ENCODE data around the gene DENND4A. TPM values are rescaled to one million over a fixed set of nuclear protein-coding genes. Genes with fewer than 3 reads are reported as not detected.

DENND4A gene
- total and polyA plus RNA-seq, 4 donors, result 3.3 to 41.3 (median 18.1) TPM

GRCh38 chr15:65695081-65695480 is 97.0 kb downstream of the DENND4A start:
- Histone ChIP-seq H3K4me3 (ENCODE audit: low read length in 2 of 2) (no peak overlapping the region), H3K27ac (ENCODE audit: low read depth in 1 of 2, low read length in 2 of 2) (no peak overlapping the region), H3K36me3 (ENCODE audit: control insufficient read depth in 1 of 2, insufficient read depth in 2 of 2, low read length in 1 of 2) (no peaks in the 10 kb centered on the region), H3K9me3 (ENCODE audit: control insufficient read depth, low read length) (no peaks in the 10 kb centered on the region), H3K27me3 (ENCODE audit: control insufficient read depth in 1 of 2, insufficient read depth in 2 of 2, low read length in 1 of 2) (no peaks in the 10 kb centered on the region), H3K4me1 (ENCODE audit: control insufficient read depth in 1 of 2, insufficient read depth in 2 of 2, low read length in 2 of 2) (no peaks in the 10 kb centered on the region)
- 90 to 93% methylated on average over 2 of the region's 2 CpGs for WGBS, 2 donors
- intact Hi-C loops (cut with DNase I), result no loop called here
- ATAC-seq (ENCODE audit: low FRiP score) (no peak), DNase-seq (no peak)

- H3K4me3 ChIP-seq (ENCODE audit: low read length in 2 of 2), result no peak overlapping the region
- DNase-seq (no peak), ATAC-seq (ENCODE audit: low FRiP score) (no peak)
- WGBS, 2 donors, result 89 to 91% methylated on average over 4 of the region's 4 CpGs
- H3K27ac ChIP-seq (ENCODE audit: low read depth in 1 of 2, low read length in 2 of 2), result no peak overlapping the region
- intact Hi-C loops (cut with DNase I), result no loop called here
- no peaks in the 10 kb centered on the region for H3K4me1 ChIP-seq (ENCODE audit: control insufficient read depth in 1 of 2, insufficient read depth in 2 of 2, low read length in 2 of 2)
- H3K36me3 ChIP-seq (ENCODE audit: control insufficient read depth in 1 of 2, insufficient read depth in 2 of 2, low read length in 1 of 2), result no peaks in the 10 kb centered on the region
- no peaks in the 10 kb centered on the region for H3K9me3 ChIP-seq (ENCODE audit: control insufficient read depth, low read length)
- no peaks in the 10 kb centered on the region for H3K27me3 ChIP-seq (ENCODE audit: control insufficient read depth in 1 of 2, insufficient read depth in 2 of 2, low read length in 1 of 2)
Measured at GRCh38 chr15:65690778-65691177, 101.3 kb downstream of the DENND4A start.

GRCh38 chr15:65690173-65690572 is 101.9 kb downstream of the DENND4A start:
- no peak for ATAC-seq (ENCODE audit: low FRiP score)
- WGBS, 2 donors, result 67 to 76% methylated on average over 1 of the region's 1 CpG
- Histone ChIP-seq H3K36me3 (ENCODE audit: control insufficient read depth in 1 of 2, insufficient read depth in 2 of 2, low read length in 1 of 2) (no peaks in the 10 kb centered on the region), H3K27me3 (ENCODE audit: control insufficient read depth in 1 of 2, insufficient read depth in 2 of 2, low read length in 1 of 2) (no peaks in the 10 kb centered on the region), H3K27ac (ENCODE audit: low read depth in 1 of 2, low read length in 2 of 2) (no peak overlapping the region), H3K4me1 (ENCODE audit: control insufficient read depth in 1 of 2, insufficient read depth in 2 of 2, low read length in 2 of 2) (no peaks in the 10 kb centered on the region), H3K9me3 (ENCODE audit: control insufficient read depth, low read length) (no peaks in the 10 kb centered on the region), H3K4me3 (ENCODE audit: low read length in 2 of 2) (no peak overlapping the region)
- intact Hi-C loops (cut with DNase I), result no loop called here
- DNase-seq, result no peak

- Histone ChIP-seq H3K4me1 (ENCODE audit: control insufficient read depth in 1 of 2, insufficient read depth in 2 of 2, low read length in 2 of 2) (no peaks in the 10 kb centered on the region), H3K27ac (ENCODE audit: low read depth in 1 of 2, low read length in 2 of 2) (no peak overlapping the region), H3K4me3 (ENCODE audit: low read length in 2 of 2) (no peak overlapping the region), H3K9me3 (ENCODE audit: control insufficient read depth, low read length) (no peaks in the 10 kb centered on the region), H3K36me3 (ENCODE audit: control insufficient read depth in 1 of 2, insufficient read depth in 2 of 2, low read length in 1 of 2) (no peaks in the 10 kb centered on the region), H3K27me3 (ENCODE audit: control insufficient read depth in 1 of 2, insufficient read depth in 2 of 2, low read length in 1 of 2) (no peaks in the 10 kb centered on the region)
- DNase-seq, result no peak
- WGBS, 2 donors, result 89 to 98% methylated on average over 1 of the region's 1 CpG
- ATAC-seq (ENCODE audit: low FRiP score), result no peak
- intact Hi-C loops (cut with DNase I), result no loop called here
Measured at GRCh38 chr15:65688462-65688861, 103.6 kb downstream of the DENND4A start.

GRCh38 chr15:65682404-65682911 is 109.6 kb downstream of the DENND4A start:
- no peaks in the 10 kb centered on the region for H3K36me3 ChIP-seq (ENCODE audit: control insufficient read depth in 1 of 2, insufficient read depth in 2 of 2, low read length in 1 of 2)
- H3K27ac ChIP-seq (ENCODE audit: low read depth in 1 of 2, low read length in 2 of 2), result no peak overlapping the region
- no peak for ATAC-seq (ENCODE audit: low FRiP score)
- no peaks in the 10 kb centered on the region for H3K27me3 ChIP-seq (ENCODE audit: control insufficient read depth in 1 of 2, insufficient read depth in 2 of 2, low read length in 1 of 2)
- H3K9me3 ChIP-seq (ENCODE audit: control insufficient read depth, low read length), result no peaks in the 10 kb centered on the region
- H3K4me1 ChIP-seq (ENCODE audit: control insufficient read depth in 1 of 2, insufficient read depth in 2 of 2, low read length in 2 of 2), result no peaks in the 10 kb centered on the region
- no peak overlapping the region for H3K4me3 ChIP-seq (ENCODE audit: low read length in 2 of 2)
- intact Hi-C loops (cut with DNase I), result no loop called here
- WGBS, 2 donors, result 62 to 63% methylated on average over 2 of the region's 2 CpGs
- no peak for DNase-seq

- H3K27me3 ChIP-seq (ENCODE audit: control insufficient read depth in 1 of 2, insufficient read depth in 2 of 2, low read length in 1 of 2), result no peaks in the 10 kb centered on the region
- H3K36me3 ChIP-seq (ENCODE audit: control insufficient read depth in 1 of 2, insufficient read depth in 2 of 2, low read length in 1 of 2), result no peaks in the 10 kb centered on the region
- ATAC-seq (ENCODE audit: low FRiP score) (no peak), DNase-seq (no peak)
- H3K9me3 ChIP-seq (ENCODE audit: control insufficient read depth, low read length), result no peaks in the 10 kb centered on the region
- WGBS, 2 donors, result 97 to 100% methylated on average over 1 of the region's 1 CpG
- H3K4me1 ChIP-seq (ENCODE audit: control insufficient read depth in 1 of 2, insufficient read depth in 2 of 2, low read length in 2 of 2), result no peaks in the 10 kb centered on the region
- H3K4me3 ChIP-seq (ENCODE audit: low read length in 2 of 2), result no peak overlapping the region
- H3K27ac ChIP-seq (ENCODE audit: low read depth in 1 of 2, low read length in 2 of 2), result no peak overlapping the region
- intact Hi-C loops (cut with DNase I), result no loop called here
Measured at GRCh38 chr15:65680544-65680943, 111.5 kb downstream of the DENND4A start.

- DNase-seq (no peak), ATAC-seq (ENCODE audit: low FRiP score) (no peak)
- Histone ChIP-seq H3K27ac (ENCODE audit: low read depth in 1 of 2, low read length in 2 of 2) (no peak overlapping the region), H3K4me3 (ENCODE audit: low read length in 2 of 2) (no peak overlapping the region), H3K36me3 (ENCODE audit: control insufficient read depth in 1 of 2, insufficient read depth in 2 of 2, low read length in 1 of 2) (no peaks in the 10 kb centered on the region), H3K9me3 (ENCODE audit: control insufficient read depth, low read length) (no peaks in the 10 kb centered on the region), H3K27me3 (ENCODE audit: control insufficient read depth in 1 of 2, insufficient read depth in 2 of 2, low read length in 1 of 2) (no peaks in the 10 kb centered on the region), H3K4me1 (ENCODE audit: control insufficient read depth in 1 of 2, insufficient read depth in 2 of 2, low read length in 2 of 2) (no peaks in the 10 kb centered on the region)
- WGBS, 2 donors, result 80 to 91% methylated on average over 2 of the region's 2 CpGs
- intact Hi-C loops (cut with DNase I), result no loop called here
Measured at GRCh38 chr15:65676123-65676522, 116.0 kb downstream of the DENND4A start.

GRCh38 chr15:65675551-65675950 is 116.5 kb downstream of the DENND4A start:
- intact Hi-C loops (cut with DNase I), result no loop called here
- H3K36me3 ChIP-seq (ENCODE audit: control insufficient read depth in 1 of 2, insufficient read depth in 2 of 2, low read length in 1 of 2), result no peaks in the 10 kb centered on the region
- no peaks in the 10 kb centered on the region for H3K27me3 ChIP-seq (ENCODE audit: control insufficient read depth in 1 of 2, insufficient read depth in 2 of 2, low read length in 1 of 2)
- no peak overlapping the region for H3K4me3 ChIP-seq (ENCODE audit: low read length in 2 of 2)
- no peaks in the 10 kb centered on the region for H3K9me3 ChIP-seq (ENCODE audit: control insufficient read depth, low read length)
- ATAC-seq (ENCODE audit: low FRiP score) (no peak), DNase-seq (no peak)
- H3K27ac ChIP-seq (ENCODE audit: low read depth in 1 of 2, low read length in 2 of 2), result no peak overlapping the region
- no peaks in the 10 kb centered on the region for H3K4me1 ChIP-seq (ENCODE audit: control insufficient read depth in 1 of 2, insufficient read depth in 2 of 2, low read length in 2 of 2)
- WGBS, 2 donors, result 77 to 83% methylated on average over 1 of the region's 1 CpG

GRCh38 chr15:65666257-65666656 is 125.8 kb downstream of the DENND4A start:
- no peak overlapping the region for H3K4me3 ChIP-seq (ENCODE audit: low read length in 2 of 2)
- peaks cover 2 to 5% of the 10 kb centered on the region in 2 donors for H3K36me3 ChIP-seq (ENCODE audit: control insufficient read depth in 1 of 2, insufficient read depth in 2 of 2, low read length in 1 of 2)
- DNase-seq, result no peak
- H3K9me3 ChIP-seq (ENCODE audit: control insufficient read depth, low read length), result no peaks in the 10 kb centered on the region
- H3K27me3 ChIP-seq (ENCODE audit: control insufficient read depth in 1 of 2, insufficient read depth in 2 of 2, low read length in 1 of 2), result no peaks in the 10 kb centered on the region
- no peaks in the 10 kb centered on the region for H3K4me1 ChIP-seq (ENCODE audit: control insufficient read depth in 1 of 2, insufficient read depth in 2 of 2, low read length in 2 of 2)
- 88 to 90% methylated on average over 3 of the region's 3 CpGs for WGBS, 2 donors
- no peak for ATAC-seq (ENCODE audit: low FRiP score)
- intact Hi-C loops (cut with DNase I), result no loop called here
- H3K27ac ChIP-seq (ENCODE audit: low read depth in 1 of 2, low read length in 2 of 2), result no peak overlapping the region
